GM12892 (cell line): Measurements from ENCODE around the gene MOGAT2.

Source experiments
- POLR2A ChIP-seq: IDR thresholded peaks from 2 replicates; pipeline ENCODE4 v1.6.1; 2011; ENCODE audit warnings: low read depth, low read length, control low read depth
- POLR2AphosphoS5 ChIP-seq: IDR thresholded peaks from 2 replicates; pipeline ENCODE4 v1.6.1; 2011; ENCODE audit warnings: low read depth, low read length, control low read depth

GRCh38 chr11:75731095-75731494, 13.5 kb downstream of the MOGAT2 start:
- TF ChIP-seq POLR2A (no peak), POLR2AphosphoS5 (no peak)
